Right lobe of liver (tissue), 6 donors: ENCODE data around the gene LILRB4. TPM values are rescaled to one million over a fixed set of nuclear protein-coding genes. Genes with fewer than 3 reads are reported as not detected.
A peak's percentile ranks its signal among the peaks of the same experiment; 100 is the strongest.

ENCODE experiments used
- ATAC-seq, 4 donors: fragments of 200-7000 bp; cut with Tn5 transposase; one replicate each; pipeline ENCODE4 v1.9.1; 2020; ENCODE audit warnings: mild to moderate bottlenecking in 4 of 4, moderate library complexity in 4 of 4
- DNase-seq, 3 donors: peaks; one replicate each; pipeline ENCODE4 v3.0.0-alpha.2; 2020
- H3K27ac ChIP-seq, 3 donors: fragments of 200-600 bp; one replicate each; pipeline ENCODE4 v1.8.0; 2022
- H3K27me3 ChIP-seq, 2 donors: fragments of 200-600 bp; one replicate each; pipeline ENCODE4 v1.8.0; 2022
- H3K36me3 ChIP-seq, 4 donors: fragments of 200-600 bp; sonication (generic) in 1 of 4; one replicate each; pipeline versions ENCODE4 v1.5.1 to v1.8.0; 2017 to 2022; ENCODE audit warnings: control low read depth in 1 of 4
- H3K4me1 ChIP-seq, 4 donors: fragments of 200-600 bp; sonication (generic) in 1 of 4; one replicate each; pipeline versions ENCODE4 v1.5.1 to v1.8.0; 2017 to 2022; ENCODE audit warnings: control low read depth in 1 of 4
- H3K4me3 ChIP-seq, 3 donors: fragments of 200-600 bp; one replicate each; pipeline ENCODE4 v1.8.0; 2022
- H3K9me3 ChIP-seq, 4 donors: fragments of 200-600 bp; sonication (generic) in 1 of 4; one replicate each; pipeline versions ENCODE4 v1.5.1 to v1.8.0; 2017 to 2022; ENCODE audit warnings: control low read depth in 1 of 4
- CTCF ChIP-seq, 4 donors: fragments of 200-600 bp in 3 of 4; fragments of 450-650 bp in 1 of 4; IDR thresholded peaks; one replicate each; pipeline versions ENCODE4 v1.5.1 to v1.8.0; 2016 to 2022; ENCODE audit warnings: antibody characterized with exemption in 4 of 4, mild to moderate bottlenecking in 2 of 4
- POLR2A ChIP-seq: fragments of 450-650 bp; IDR thresholded peaks from one replicate; pipeline ENCODE4 v1.6.1; 2017; ENCODE audit warnings: antibody characterized with exemption, mild to moderate bottlenecking
- WGBS: methylation state at CpG from one replicate; pipeline ENCODE4 v1.1.6; 2018; ENCODE audit warnings: low coverage, low lambda C conversion rate; ENCODE audit not compliant: insufficient coverage; ENCODE audit errors: missing lambda C conversion rate; 5-methylcytosine and 5-hydroxymethylcytosine counted together
- intact Hi-C, 2 donors: fragments of 100-400 bp; cut with DNase I; formaldehyde crosslinking; loops; one replicate each; pipeline versions ENCODE4 v1.11.2 to v1.14.1; 2022
- total RNA-seq, 6 experiments: library from RNA; depleted of rRNA in 2 of 6; stranded (reverse); fragments of >200 nt in 2 of 6; fragmentation: NEBNext Ultra II Directional in 3 of 6; extraction: Animal tissue kit (Norgen Biotek cat#: 25700) in 3 of 6; gene quantifications; one replicate each; pipeline versions ENCODE4 v1.1.0 to v1.2.4, GENCODE V29; 2016 to 2023
- donor health status: DM: no; HTN: yes; CAD: no.
- donor health status: DM: no; HTN: no; CAD: no.
- donor health status: DM: no; HTN: no; CAD: no.
- donor health status: DM: no; HTN: yes; CAD: no.
- donor health status: DM: no; HTN: yes; CAD: no.

LILRB4 gene
- total RNA-seq, 6 experiments from 2014 or later: 1.9 to 9.5 (median 2.5) TPM

GRCh38 chr19:54653181-54653809 lies 9.5 kb upstream of the LILRB4 start:
- TF ChIP-seq POLR2A: no peak
- TF ChIP-seq CTCF (IDR thresholded peaks at IDR 0.05): peak; percentile 37 to 61 (median 52)
- Histone ChIP-seq H3K27me3 (no peaks in the 10 kb centered on the region), H3K4me1 (no peaks in the 10 kb centered on the region), H3K27ac (no peak overlapping the region), H3K9me3 (no peaks in the 10 kb centered on the region), H3K36me3 (no peaks in the 10 kb centered on the region), H3K4me3 (no peak overlapping the region)
- DNase-seq: no peak
- WGBS: 25% methylated on average over 6 of the region's 6 CpGs
- peak in 3 of 4 donors; percentile 23 to 38 (median 32) for ATAC-seq
- intact Hi-C loops: no loop called here

- no peaks in the 10 kb centered on the region for H3K9me3 ChIP-seq
- H3K4me3 ChIP-seq: no peak overlapping the region
- TF ChIP-seq CTCF (IDR thresholded peaks at IDR 0.05): no peak
- no peak for TF ChIP-seq POLR2A
- H3K4me1 ChIP-seq: no peaks in the 10 kb centered on the region
- ATAC-seq (peak in 3 of 4 donors; percentile 12 to 38 (median 38)), DNase-seq (no peak)
- no peak overlapping the region for H3K27ac ChIP-seq
- H3K36me3 ChIP-seq: no peaks in the 10 kb centered on the region
- H3K27me3 ChIP-seq: no peaks in the 10 kb centered on the region
- intact Hi-C loops: no loop called here
- WGBS: 61% methylated on average over 12 of the region's 14 CpGs
Measured at GRCh38 chr19:54654447-54655321, 8.1 kb upstream of the LILRB4 start.

- intact Hi-C loops: no loop called here
- no peak overlapping the region for H3K4me3 ChIP-seq
- no peaks in the 10 kb centered on the region for H3K4me1 ChIP-seq
- no peaks in the 10 kb centered on the region for H3K9me3 ChIP-seq
- no peaks in the 10 kb centered on the region for H3K27me3 ChIP-seq
- no peak overlapping the region for H3K27ac ChIP-seq
- H3K36me3 ChIP-seq: no peaks in the 10 kb centered on the region
- DNase-seq (no peak), ATAC-seq (no peak)
- 45% methylated on average over 6 of the region's 6 CpGs for WGBS
- no peak for TF ChIP-seq CTCF (IDR thresholded peaks at IDR 0.05)
- no peak for TF ChIP-seq POLR2A
Measured at GRCh38 chr19:54659300-54659699, 3.5 kb upstream of the LILRB4 start.

- ATAC-seq: peak in 2 of 4 donors; percentile 15 to 25
- no peak overlapping the region for H3K27ac ChIP-seq
Measured at GRCh38 chr19:54660306-54660705, 2.5 kb upstream of the LILRB4 start.

More at GRCh38 chr19:54660306-54660705, 2.5 kb upstream of the LILRB4 start:
- Histone ChIP-seq H3K36me3 (no peaks in the 10 kb centered on the region), H3K27me3 (no peaks in the 10 kb centered on the region), H3K4me3 (no peak overlapping the region), H3K4me1 (no peaks in the 10 kb centered on the region), H3K9me3 (no peaks in the 10 kb centered on the region)
- TF ChIP-seq POLR2A (no peak), CTCF (IDR thresholded peaks at IDR 0.05) (no peak)
- WGBS: 46% methylated on average over 4 of the region's 5 CpGs
- intact Hi-C loops: no loop called here
- no peak for DNase-seq
